Iris pigment epithelial cell (primary cell): ENCODE data around the gene ACSL6.

Experiments used
- DNase-seq: peaks from one replicate; pipeline ENCODE4 v3.0.0-alpha.2; 2011; ENCODE audit warnings: low read depth

ACSL6 gene

DNA sequence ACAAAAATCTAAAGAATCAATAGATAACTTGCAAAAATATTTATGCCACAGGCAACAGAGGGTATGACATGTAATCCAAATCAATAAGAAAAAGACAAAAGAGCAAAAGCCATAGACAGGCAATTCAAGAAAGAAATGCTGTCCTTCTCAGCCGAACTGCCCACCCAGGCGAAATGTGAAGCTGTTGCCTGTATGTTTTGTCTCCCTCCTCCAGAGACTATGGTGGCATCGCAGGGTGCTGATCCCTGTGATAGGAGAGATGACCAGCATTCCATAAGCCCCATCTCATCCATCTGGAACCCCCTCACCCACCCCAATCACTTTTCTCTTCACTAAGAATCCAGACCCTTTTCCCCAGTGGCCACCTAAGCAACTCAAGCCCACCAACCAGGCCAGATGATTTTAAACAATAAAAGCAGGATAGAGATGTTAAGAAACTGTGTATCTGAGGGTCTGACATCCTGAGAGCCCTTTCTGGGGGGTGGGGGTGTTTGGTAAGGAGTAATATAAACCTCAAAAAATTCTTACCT, 5.3 kb upstream of the ACSL6 start:
- no peak for DNase-seq

DNA sequence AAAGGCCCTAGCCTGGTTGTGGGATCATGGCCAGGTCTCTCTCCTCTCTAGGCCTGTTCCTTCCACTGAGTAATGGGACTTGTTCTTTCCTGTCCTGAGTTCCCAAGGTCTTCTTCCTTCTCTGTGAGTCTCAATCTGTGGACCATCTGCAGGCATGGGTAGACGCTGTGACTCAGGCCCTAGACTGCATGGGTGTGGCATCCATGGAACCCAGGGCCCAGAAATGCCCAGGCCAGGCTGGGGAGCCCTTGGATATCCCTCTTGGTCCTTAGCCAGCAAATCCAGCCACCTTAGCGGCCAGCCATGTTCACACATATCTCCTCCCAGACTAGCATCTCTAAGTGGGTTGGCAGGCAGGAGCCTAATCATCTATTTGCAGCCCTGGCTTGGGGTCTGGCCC, 2.3 kb upstream of the ACSL6 start:
- no peak for DNase-seq

DNA sequence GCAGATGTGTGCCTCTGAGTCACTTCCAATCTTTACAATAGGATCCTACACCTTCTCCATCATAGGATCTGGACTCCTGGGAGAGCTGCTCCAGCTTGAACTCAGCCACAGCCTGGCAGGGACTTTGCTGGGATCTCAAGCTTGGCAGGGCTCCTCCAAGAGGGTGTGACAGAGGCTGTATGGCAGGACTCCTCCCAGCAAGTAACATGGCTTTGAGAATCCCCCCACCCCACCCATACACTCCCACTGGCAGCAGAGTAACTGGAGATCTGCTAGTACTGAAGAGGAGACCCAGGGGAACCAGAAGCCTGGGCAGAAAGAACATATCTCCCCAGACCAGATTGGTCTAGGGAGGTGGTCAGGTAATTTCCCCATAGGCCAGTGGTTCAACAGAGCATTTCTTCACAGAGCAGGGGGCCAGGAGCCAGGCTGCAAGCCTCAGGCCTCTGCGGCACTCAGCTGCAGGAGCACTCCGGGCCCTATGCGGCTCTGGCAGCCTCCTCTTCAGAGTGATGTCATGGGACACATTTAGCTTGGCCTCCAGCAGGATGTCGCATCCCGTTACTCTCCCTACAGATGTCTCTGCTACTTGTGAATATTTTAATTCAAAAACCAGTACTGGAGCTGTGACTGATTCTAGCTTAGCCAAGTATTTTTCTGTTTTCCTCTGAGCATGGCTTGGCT, 1.7 kb upstream of the ACSL6 start:
- no peak for DNase-seq

DNA sequence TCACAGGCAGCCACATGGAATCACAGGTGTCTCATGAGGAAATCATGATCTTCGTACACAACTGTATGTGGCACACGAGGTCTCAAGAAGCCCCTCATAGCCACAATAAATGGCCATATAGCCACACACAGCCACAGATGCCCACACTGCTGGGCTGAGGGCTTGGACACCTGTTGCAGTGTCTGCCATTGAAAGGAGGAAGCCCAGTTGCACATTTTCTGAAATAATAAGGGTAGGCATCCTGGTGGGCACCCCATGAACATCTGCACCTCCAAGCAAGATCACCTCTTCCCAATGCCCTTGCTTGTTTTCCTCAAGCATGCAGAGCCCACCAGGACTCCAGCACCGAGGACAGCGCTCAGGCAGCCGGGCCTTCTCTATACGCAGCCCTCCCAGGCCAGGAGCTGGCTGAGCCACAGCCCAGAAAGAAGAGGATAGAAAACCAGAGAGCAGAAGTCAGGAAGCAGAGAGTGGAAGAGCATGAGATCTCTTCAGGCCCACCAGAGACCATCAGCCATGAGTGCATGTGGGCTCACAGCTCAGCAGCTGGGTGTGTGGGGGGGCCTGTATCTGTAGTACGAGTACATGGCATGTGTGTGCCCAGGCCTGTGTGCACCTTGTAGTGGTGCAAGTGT, 1.0 kb upstream of the ACSL6 start:
- peak; percentile 69 for DNase-seq

DNA sequence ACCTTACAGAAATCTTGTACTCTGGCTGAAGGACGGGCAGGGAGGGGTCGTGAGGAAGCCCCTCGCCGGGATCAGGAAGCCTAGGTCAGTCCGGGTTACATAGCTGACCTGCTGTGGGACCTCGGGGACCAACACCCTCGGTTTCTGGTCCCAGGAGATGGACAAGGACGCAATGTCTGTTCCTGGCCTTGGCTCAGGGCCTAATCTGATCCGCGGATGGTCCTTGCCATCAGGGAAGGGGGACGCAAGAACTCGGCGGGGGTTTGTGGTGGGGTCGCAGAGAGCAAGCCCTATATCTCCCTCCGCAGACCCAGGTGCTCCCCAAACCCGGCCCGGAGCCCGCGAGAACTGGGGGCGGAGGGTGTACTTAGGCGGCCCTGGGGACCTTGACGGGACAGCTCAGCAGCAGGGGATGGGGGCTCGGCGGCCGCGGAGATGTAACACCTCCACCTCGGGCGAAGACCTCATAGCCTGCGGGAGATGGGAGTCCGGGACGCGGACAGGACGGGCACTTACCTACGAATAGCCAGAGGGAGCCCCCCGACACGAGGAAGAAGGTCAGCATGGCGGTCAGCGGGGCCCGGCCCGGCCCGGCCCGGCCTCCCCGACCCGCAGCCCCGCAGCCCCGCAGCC, 353 bp downstream of the ACSL6 start:
- DNase-seq, result no peak

DNA sequence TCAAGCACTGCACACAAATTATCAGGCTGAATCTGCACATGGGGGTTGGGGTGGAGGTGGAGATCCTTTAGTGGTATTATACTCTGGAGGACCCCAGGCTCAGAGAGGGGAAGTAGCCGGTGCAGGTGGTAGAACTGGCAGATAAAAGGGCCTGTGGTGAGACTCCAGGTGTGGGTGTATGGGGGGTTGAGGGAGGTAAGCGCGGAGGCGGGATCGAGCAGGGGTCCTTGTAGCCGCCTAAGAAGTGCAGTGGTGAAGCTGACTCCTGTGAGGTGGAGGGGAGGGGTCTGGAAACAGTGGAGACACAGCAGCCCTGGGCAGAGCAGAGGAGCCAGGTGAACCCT, 841 bp downstream of the ACSL6 start:
- DNase-seq, result no peak

DNA sequence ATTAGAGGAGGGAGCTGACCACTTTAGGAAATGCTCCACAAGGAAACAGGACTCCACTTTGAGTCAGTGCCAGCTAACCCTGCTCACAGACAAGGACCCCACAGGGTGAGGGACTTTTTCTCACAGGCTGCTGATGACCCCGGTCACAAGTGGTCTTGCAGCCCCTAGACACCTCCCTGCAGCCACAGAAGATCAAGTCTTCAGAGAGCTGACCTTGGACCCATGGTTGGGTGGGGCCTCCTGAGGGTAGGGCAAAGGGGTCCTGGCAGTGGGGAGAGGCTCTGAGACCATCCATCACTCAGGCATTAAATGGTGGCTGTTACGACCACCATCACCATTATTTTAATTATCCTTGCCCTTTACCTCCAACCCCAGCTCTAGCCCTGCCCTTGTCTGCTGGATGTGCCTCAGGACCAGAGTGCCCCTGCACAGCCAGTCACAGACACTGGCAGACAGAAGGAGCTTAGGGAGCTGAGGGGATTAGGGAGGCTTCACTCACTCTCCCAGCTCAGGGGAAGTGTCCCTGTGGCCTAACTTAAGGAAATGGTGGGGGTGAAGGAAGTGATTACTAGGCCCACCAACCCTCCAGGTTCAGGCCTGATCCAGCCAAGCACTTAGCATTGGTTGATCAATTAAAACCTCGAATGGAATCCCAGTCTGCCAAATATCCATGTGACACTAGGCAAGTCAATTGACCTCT, 1.6 kb downstream of the ACSL6 start:
- no peak for DNase-seq

DNA sequence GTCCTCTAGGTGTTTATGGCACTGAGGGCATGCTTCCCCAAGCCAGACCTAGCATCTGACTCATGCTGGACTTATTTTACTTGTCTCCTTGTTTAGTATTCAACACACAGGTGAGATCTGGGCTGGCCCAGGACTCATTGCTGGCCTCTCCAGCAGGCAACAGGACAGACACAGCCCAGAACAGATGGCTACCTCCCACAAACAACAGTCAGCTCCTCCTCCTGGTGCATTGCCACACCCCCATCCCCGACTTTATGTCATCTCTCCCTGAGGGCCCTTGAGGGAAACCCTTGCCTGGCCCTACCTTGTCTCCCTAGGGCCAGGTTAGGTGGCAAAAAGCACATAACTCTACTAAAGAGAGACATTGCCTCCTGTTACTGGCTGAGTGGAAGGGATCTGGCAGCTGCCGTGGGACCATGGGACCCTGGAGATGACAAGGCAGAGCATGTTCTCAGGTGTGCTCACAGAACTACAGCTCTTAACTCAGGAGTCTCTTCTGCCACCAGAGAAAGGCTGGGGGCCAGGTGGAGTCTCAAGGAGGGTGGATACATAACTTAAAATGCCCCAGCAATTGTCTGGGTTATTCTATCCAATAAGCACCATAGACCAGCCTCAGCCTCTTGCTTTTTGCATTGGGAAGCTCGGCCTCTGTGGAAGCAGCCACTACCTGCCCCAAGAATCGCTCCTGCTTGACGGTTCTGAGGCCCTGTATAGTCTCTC, 2.3 kb downstream of the ACSL6 start:
- no peak for DNase-seq

DNA sequence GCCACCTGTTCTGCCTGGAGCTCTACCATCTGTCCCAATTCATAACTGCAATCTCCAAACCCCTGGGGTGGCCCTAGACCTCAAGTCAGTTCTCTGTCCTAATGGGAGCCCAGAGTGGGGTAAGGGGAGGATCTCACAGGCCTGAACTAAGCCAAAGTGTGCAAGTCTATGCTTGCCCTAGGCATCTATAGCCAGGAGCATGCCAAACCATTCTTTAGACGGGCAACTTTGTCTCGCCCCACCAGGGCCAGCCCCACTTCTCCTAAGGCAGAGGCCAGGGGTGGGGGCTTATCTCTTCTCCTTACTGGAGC, 3.3 kb downstream of the ACSL6 start:
- DNase-seq, result no peak

DNA sequence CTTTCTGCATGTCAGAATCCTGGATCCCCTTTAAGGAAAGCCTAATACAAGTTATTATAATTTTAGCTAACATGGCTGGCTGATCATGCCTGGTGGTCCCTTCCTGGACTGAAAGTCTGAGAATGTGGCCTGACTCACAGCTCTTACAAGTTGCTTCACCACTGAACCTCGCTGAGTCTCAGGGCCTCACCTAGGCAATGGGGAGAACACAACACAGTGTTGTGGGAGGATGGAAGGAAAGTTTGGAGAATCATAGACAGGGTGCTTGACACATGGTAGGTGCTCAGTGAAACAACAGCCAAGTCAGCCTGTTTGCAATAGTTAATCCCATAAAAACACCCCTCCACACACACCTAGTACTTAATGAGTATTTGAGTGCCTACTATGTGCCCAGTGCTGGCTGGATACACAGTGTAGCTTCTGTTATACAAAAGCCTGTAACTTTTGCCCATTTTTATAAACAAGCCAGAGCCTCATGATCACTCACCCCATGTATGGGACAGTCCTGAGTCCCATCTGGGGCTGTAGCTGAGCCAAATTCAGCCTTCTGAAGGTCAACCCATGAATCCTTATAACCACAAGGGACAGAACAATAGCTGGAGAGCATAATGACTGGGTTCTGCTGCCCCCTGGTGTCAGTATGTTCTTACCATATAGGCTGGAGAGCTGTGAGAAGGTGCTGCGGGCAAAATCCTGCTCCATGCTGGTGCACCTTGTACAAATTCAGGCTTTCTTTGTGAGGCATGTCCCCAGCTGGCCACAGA, 3.9 kb downstream of the ACSL6 start:
- DNase-seq, result peak; percentile 82

DNA sequence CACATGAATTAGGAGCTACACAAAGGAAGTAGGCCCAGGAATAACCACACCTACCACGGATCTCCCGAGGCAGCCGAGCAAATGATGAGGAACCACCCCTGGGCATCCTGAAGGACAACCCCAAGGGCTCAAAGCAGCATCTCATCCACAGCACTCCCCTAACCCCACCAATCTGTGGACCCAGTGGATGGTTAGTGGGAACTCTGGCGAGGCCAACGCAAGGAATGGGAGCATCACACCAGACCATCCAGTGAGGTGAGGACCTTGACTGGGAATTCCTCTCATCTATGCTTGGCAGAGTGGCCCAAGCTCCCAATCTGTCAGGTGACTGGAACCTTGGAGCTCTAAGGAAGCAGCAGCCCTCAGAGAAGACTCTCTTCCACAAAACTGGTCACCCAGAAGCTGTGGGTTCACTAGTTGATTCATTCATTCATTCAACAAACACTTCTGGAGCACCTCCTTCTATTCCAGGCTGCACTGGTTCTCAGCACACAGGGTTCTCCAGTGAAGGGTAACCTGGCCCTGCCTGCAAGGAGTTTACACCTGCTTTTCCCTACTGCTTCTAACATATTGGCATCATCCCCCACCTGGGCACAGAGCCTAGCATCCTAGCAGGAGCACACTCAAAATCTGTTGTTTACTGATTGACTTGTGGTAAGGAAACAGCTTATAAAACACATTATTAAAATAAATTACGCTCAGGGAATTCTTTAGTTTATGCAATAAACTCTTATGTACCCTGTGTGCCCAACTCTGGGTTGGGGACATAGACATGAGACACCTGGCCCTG, 4.9 kb downstream of the ACSL6 start:
- no peak for DNase-seq

DNA sequence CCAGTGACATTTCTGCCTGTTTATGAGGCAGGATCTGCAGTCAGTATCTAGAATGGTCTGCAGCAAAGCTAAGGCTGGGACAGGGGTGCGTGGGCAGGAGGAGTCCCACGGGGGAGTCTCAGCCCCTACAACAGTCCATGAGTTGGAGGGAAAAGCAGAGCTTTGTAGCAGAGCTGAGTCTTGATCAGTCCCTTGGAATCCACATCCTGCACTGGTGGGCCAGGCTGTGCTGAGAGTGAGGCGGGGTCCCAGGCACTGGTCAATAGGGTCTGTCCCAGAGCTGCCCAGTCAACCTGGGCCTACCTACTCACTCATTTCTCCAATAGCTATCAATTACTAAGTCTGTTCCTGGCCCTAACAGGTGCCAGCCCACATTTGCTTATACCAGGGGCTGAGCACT, 5.9 kb downstream of the ACSL6 start:
- no peak for DNase-seq

DNA sequence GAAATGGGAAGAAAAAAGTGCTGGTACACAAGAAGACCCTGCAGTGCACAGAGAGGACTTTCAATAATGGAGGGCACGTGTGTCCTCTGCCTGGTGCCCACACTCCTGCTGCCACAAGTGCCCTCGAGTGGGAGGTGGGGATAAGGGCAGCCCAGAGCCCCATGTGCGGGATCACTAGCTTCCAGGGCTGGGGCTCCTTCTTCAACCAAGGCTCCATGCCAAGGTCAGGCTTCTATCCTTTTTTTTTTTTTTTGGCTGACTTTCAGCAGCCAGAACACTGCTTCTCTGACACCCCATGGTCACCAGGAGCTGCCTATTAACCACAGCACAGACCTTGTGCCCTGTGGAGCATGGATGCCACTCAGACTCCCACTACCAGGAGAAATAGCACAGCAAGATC, 7.5 kb downstream of the ACSL6 start:
- DNase-seq, result no peak

DNA sequence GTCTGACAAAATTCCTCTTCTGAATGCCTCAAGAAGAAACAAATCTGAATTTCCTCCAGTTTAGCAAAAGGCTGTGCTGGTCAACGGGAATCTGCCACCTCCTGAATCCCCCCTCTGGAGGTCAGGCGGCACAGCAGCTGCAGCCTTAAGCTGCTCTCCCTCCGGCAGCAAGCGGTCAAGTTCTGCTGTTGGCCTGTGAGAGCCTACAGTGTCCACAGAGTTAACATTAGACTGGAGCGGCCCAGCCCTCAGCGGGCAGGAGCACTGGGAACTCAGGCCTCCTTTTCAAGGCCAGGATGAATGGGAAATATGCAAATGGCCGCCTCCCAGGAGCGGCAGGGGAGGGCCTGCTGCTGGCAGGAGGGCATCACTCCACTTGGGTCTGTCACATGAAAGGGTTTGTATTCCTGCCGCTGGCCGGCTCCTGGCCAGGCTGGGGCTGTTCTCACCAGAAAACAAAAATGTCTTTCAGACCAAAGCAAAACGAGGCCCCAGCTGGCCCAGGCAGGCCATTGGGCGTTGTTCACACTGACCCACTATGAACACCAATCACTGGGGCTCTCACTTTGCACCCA, 8.2 kb downstream of the ACSL6 start:
- DNase-seq, result peak; percentile 16

DNA sequence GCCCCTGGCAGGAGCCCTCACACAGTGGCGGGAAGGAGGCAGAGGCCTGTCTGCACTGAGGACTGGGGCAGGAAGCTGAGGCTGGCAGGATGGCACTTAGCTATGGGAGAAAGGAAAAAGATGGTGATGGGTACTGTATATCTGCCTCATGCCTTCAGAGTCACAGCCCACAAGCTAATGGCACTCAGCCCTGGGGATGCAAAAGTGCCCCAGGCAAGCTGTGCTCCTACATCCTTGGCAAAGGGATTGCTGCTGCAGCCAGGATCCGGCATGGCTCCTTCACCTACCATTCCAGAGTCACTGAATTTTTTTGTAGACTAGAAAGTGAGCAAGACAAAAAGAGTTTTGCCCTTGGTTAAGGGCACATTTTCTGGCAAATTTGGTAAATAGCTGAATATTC, 8.7 kb downstream of the ACSL6 start:
- DNase-seq, result no peak

DNA sequence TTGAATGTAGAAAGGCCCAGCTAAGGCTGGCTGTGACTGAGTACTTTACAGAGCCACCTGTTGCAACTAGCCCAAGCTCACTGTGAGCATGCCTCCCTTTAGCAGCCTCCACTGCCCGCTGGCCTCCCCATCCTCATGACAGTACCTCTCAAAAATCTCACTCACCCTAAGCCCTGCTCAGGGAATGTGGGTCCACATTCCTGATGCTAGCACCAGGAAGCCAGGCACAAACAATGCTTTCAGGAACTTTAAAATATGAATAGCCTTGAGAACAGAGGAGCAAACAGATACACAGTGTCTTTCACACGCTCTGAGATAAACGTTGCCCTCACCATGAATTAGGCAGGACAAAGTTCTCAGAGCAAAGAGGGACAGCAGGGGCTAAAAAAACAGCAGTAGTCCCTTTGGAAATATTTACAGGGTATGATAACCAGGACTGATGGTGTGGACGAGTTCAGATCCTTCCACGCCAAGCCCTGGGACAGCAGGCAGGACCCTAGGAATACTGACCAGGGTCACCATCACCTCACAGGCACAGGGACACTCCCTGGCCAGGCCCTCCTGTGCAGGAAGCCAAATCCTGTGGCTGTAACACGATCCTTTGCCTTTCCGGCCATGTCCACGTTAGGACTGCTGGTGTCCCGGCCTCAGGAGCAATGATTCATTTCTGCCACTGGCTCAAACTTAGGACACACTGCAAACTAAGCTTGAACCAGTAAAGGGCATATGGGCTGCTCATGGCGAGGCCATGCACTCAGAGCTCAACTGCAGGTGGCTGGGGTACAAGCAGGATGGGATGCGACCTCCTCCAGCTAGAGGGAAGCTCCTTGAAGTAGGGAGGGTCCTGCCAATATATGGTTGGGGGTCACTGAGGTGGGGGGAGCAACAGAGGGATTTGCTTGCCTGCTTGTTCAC, 9.6 kb downstream of the ACSL6 start:
- peak; percentile 69 for DNase-seq

DNA sequence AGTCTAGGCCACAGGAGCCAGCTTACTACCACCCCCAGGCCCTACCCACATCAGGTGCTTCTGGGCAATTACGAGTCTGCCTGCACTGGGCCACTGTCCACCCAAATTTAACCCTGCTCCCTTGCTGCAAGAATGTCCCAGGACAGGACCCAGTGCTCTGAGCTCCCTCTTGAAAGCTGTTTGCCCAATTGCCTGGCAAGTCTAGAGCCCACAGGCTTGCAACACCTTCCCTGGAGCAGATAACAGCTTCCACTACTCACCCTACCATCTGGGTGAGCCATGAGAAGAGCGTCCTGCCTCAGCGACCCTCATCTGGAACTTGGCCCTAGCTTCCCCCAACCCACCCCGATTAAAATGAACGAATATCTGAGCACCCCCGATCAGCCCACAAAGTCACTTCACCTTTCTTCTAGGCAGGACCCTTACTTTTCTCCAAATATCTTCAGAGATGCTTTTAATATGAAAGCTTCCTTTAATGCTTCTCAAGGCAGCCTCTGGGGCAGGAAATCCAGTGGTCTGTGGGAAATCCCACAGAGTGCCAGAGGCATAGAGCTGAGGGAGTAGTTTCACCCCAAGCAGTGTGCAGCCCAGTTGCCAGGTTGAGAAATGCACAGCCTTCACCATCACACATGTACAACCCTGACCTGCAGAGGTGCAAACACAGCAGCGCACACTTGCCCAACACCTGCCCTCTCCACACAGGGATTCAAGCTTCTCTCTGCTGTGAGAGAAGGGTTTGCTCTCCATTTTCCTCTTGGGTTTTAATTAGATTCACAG, 10.6 kb downstream of the ACSL6 start:
- DNase-seq, result no peak

DNA sequence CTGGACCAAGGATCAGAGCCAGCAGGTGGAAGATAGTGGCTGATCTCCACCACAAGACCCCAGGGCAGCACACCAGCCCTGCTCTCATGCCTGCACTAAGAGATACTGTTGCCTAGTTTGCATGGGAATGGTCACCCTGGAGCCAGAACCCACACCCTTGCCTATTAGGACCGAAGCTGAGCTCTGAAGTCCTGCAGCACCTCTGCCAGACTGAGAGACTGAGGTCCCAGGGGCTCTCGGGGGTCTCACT, 11.3 kb downstream of the ACSL6 start:
- no peak for DNase-seq
